Body of pancreas (tissue), 4 donors: Measurements from ENCODE around the gene ETS2. TPM values are rescaled to one million over a fixed set of nuclear protein-coding genes. Genes with fewer than 3 reads are reported as not detected.

Experiments
- ATAC-seq: fragments of 150-250 bp; one replicate; pipeline ENCODE4 v1.9.1; 2016
- DNase-seq, 4 donors: peaks; one replicate each; pipeline ENCODE4 v3.0.0-alpha.2; 2019
- H3K27ac ChIP-seq, 4 donors: fragments of 200-600 bp; sonication (generic); 1 replicate in 3 of 4; 2 replicates in 1 of 4; pipeline versions ENCODE4 v1.5.1 to v1.6.1; 2016 to 2019; ENCODE audit warnings: mild to moderate bottlenecking in 1 of 4, mixed read lengths in 1 of 4, moderate library complexity in 1 of 4
- H3K27me3 ChIP-seq, 2 donors: fragments of 200-600 bp; sonication (generic); one replicate each; pipeline ENCODE4 v1.6.0; 2016; ENCODE audit warnings: mild to moderate bottlenecking in 1 of 2
- H3K36me3 ChIP-seq, 2 donors: fragments of 200-600 bp; sonication (generic); replicated peaks in 1 of 2; 2 replicates each; pipeline ENCODE4 v1.5.1; 2016; ENCODE audit warnings: low read depth in 2 of 2; ENCODE audit not compliant: insufficient read depth in 1 of 2
- H3K4me1 ChIP-seq: fragments of 200-600 bp; sonication (generic); one replicate; pipeline ENCODE4 v1.6.0; 2016
- H3K4me3 ChIP-seq, 2 donors: fragments of 200-600 bp; sonication (generic); 1 replicate in 1 of 2; 2 replicates in 1 of 2; pipeline ENCODE4 v1.5.1; 2016 to 2019
- H3K9me3 ChIP-seq, 3 donors: fragments of 200-600 bp; sonication (generic); 1 replicate in 2 of 3; 2 replicates in 1 of 3; pipeline ENCODE4 v1.5.1; 2016
- CTCF ChIP-seq, 7 experiments: fragments of 450-650 bp in 4 of 7; fragments of 200-600 bp in 3 of 7; sonication (generic) in 3 of 7; IDR thresholded peaks; one replicate each; pipeline ENCODE4 v1.5.1; 2016 to 2019; ENCODE audit warnings: antibody characterized with exemption in 7 of 7
- POLR2A ChIP-seq, 3 donors: fragments of 450-650 bp; IDR thresholded peaks; one replicate each; pipeline ENCODE4 v1.6.1; 2016; ENCODE audit warnings: antibody characterized with exemption in 3 of 3, mild to moderate bottlenecking in 2 of 3
- WGBS, 2 donors: methylation state at CpG; one replicate each; pipeline ENCODE4 v1.1.5; 2017; 5-methylcytosine and 5-hydroxymethylcytosine counted together
- intact Hi-C: fragments of 100-400 bp; cut with DNase I; formaldehyde crosslinking; loops from one replicate; pipeline ENCODE4 v1.15.1; 2023
- total RNA-seq, 2 donors: library from RNA; depleted of rRNA; stranded (reverse); fragments of >200 nt; gene quantifications; one replicate each; pipeline ENCODE4 v1.1.0, GENCODE V29; 2016

The ETS2 gene
- total RNA-seq, 2 donors from 2014 or later: 17.9 to 25.7 TPM

GRCh38 chr21:38830671-38831525, 25.2 kb downstream of the ETS2 start:
- intact Hi-C loops: no loop called here
- H3K4me3 ChIP-seq: no peak overlapping the region
- 79 to 88% methylated on average over 2 of the region's 2 CpGs for WGBS, 2 donors
- no peak for ATAC-seq
- H3K27ac ChIP-seq: peak overlapping the region in 2 of 4 donors; percentile 26 to 54
- no peak for DNase-seq
- no peaks in the 10 kb centered on the region for H3K36me3 ChIP-seq
- no peaks in the 10 kb centered on the region for H3K9me3 ChIP-seq
- TF ChIP-seq POLR2A (IDR thresholded peaks at IDR 0.05): no peak
- no peak for TF ChIP-seq CTCF (IDR thresholded peaks at IDR 0.05)
- H3K27me3 ChIP-seq: no peaks in the 10 kb centered on the region
- peaks cover 14% of the 10 kb centered on the region for H3K4me1 ChIP-seq

GRCh38 chr21:38831526-38832467, 26.1 kb downstream of the ETS2 start:
- no peaks in the 10 kb centered on the region for H3K27me3 ChIP-seq
- H3K4me3 ChIP-seq: no peak overlapping the region
- peak overlapping the region in 2 of 4 donors; percentile 26 to 54 for H3K27ac ChIP-seq
- no peaks in the 10 kb centered on the region for H3K9me3 ChIP-seq
- peaks cover 14% of the 10 kb centered on the region for H3K4me1 ChIP-seq
- WGBS, 2 donors: 37% methylated on average over 7 of the region's 7 CpGs
- DNase-seq (peak; percentile 56 to 87 (median 68)), ATAC-seq (peak; percentile 90)
- no peak for TF ChIP-seq POLR2A (IDR thresholded peaks at IDR 0.05)
- TF ChIP-seq CTCF (IDR thresholded peaks at IDR 0.05): no peak
- intact Hi-C loops: no loop called here
- no peaks in the 10 kb centered on the region for H3K36me3 ChIP-seq

GRCh38 chr21:38832664-38833063, 26.9 kb downstream of the ETS2 start:
- no peaks in the 10 kb centered on the region for H3K27me3 ChIP-seq
- no peak overlapping the region for H3K4me3 ChIP-seq
- H3K4me1 ChIP-seq: peaks cover 14% of the 10 kb centered on the region
- WGBS, 2 donors: 73 to 82% methylated on average over 2 to 3 of the region's 3 CpGs
- ATAC-seq (no peak), DNase-seq (no peak)
- intact Hi-C loops: no loop called here
- H3K27ac ChIP-seq: no peak overlapping the region
- H3K9me3 ChIP-seq: no peaks in the 10 kb centered on the region
- TF ChIP-seq CTCF (IDR thresholded peaks at IDR 0.05) (no peak), POLR2A (IDR thresholded peaks at IDR 0.05) (no peak)
- H3K36me3 ChIP-seq: no peaks in the 10 kb centered on the region

- 70 to 85% methylated on average over 3 of the region's 3 CpGs for WGBS, 2 donors
- DNase-seq (no peak), ATAC-seq (no peak)
- Histone ChIP-seq H3K4me3 (no peak overlapping the region), H3K4me1 (peaks cover 14% of the 10 kb centered on the region), H3K27me3 (no peaks in the 10 kb centered on the region), H3K36me3 (no peaks in the 10 kb centered on the region), H3K27ac (no peak overlapping the region), H3K9me3 (no peaks in the 10 kb centered on the region)
- intact Hi-C loops: no loop called here
- no peak for TF ChIP-seq POLR2A (IDR thresholded peaks at IDR 0.05)
Observed at GRCh38 chr21:38833117-38833516, 27.4 kb downstream of the ETS2 start.

- Histone ChIP-seq H3K9me3 (no peaks in the 10 kb centered on the region), H3K27me3 (no peaks in the 10 kb centered on the region), H3K4me3 (no peak overlapping the region), H3K27ac (no peak overlapping the region), H3K36me3 (no peaks in the 10 kb centered on the region), H3K4me1 (peaks cover 14% of the 10 kb centered on the region)
- 36 to 40% methylated on average over 3 of the region's 3 CpGs for WGBS, 2 donors
- no peak for TF ChIP-seq CTCF (IDR thresholded peaks at IDR 0.05)
- TF ChIP-seq POLR2A (IDR thresholded peaks at IDR 0.05): no peak
- DNase-seq: no peak
- no peak for ATAC-seq
- intact Hi-C loops: no loop called here
Observed at GRCh38 chr21:38834725-38835124, 29.0 kb downstream of the ETS2 start.
